Kidney (tissue), 14 donors: ENCODE data around the gene SLC5A10. TPM values are rescaled to one million over a fixed set of nuclear protein-coding genes. Genes with fewer than 3 reads are reported as not detected.
A peak's percentile ranks its signal among the peaks of the same experiment; 100 is the strongest.

Experiments used
- DNase-seq, 5 donors: peaks; one replicate each; pipeline ENCODE4 v3.0.0-alpha.2; 2013 to 2020
- FAIRE-seq: peaks from 2 replicates; lab custom pipeline; 2012; peaks lifted over from hg19 to GRCh38; lab: Jason Lieb, UNC
- H3K27ac ChIP-seq, 2 donors: one replicate each; pipeline ENCODE4 v1.7.0; 2013; ENCODE audit warnings: low read depth in 2 of 2, low read length in 2 of 2, inconsistent platforms in 1 of 2
- H3K27me3 ChIP-seq: one replicate; pipeline ENCODE4 v1.7.1; 2013; ENCODE audit warnings: low read length, inconsistent platforms; ENCODE audit not compliant: control insufficient read depth, insufficient read depth
- H3K36me3 ChIP-seq, 3 donors: one replicate each; pipeline versions ENCODE4 v1.7.0 to v1.7.1; 2013; ENCODE audit warnings: low read length in 3 of 3, control low read depth in 1 of 3, inconsistent platforms in 1 of 3; ENCODE audit not compliant: insufficient read depth in 3 of 3, control insufficient read depth in 2 of 3
- H3K4me1 ChIP-seq, 3 donors: one replicate each; pipeline versions ENCODE4 v1.7.0 to v1.7.1; 2013; ENCODE audit warnings: low read length in 3 of 3, inconsistent platforms in 1 of 3, low read depth in 1 of 3; ENCODE audit not compliant: control insufficient read depth in 2 of 3, insufficient read depth in 2 of 3
- H3K4me3 ChIP-seq, 3 donors: one replicate each; pipeline versions ENCODE4 v1.7.0 to v1.8.1; 2013; ENCODE audit warnings: low read length in 3 of 3, control low read depth in 1 of 3, inconsistent platforms in 1 of 3
- H3K9ac ChIP-seq, 3 donors: one replicate each; pipeline versions ENCODE4 v1.7.0 to v1.7.1; 2013; ENCODE audit warnings: low read length in 3 of 3, control low read depth in 1 of 3, inconsistent platforms in 1 of 3
- H3K9me3 ChIP-seq, 3 donors: one replicate each; pipeline versions ENCODE4 v1.7.0 to v1.7.1; 2013; ENCODE audit warnings: low read length in 3 of 3, control low read depth in 1 of 3, inconsistent platforms in 1 of 3; ENCODE audit not compliant: control insufficient read depth in 2 of 3, insufficient read depth in 1 of 3
- CTCF ChIP-seq: IDR thresholded peaks from 3 replicates; pipeline ENCODE4 v1.5.1; 2012; ENCODE audit warnings: mild to moderate bottlenecking, moderate library complexity, borderline replicate concordance; ENCODE audit not compliant: insufficient read depth; ENCODE audit errors: extremely low read depth
- intact Hi-C: fragments of 100-400 bp; cut with DNase I; formaldehyde crosslinking; loops from one replicate; pipeline ENCODE4 v1.11.1; 2022
- polyA plus RNA-seq: library from polyadenylated mRNA; stranded (reverse); fragments of 350-450 nt; fragmentation: Illumina TruSeq; extraction: RNeasy Lipid Tissue Mini Kit (QIAGEN cat#74804); gene quantifications from one replicate; pipeline ENCODE4 v1.2.3, GENCODE V29; 2014; ENCODE audit warnings: low read depth, low replicate concordance; ENCODE audit not compliant: insufficient read depth
- total RNA-seq: library from RNA; stranded (reverse); fragmentation: NEBNext Ultra II Directional; extraction: Animal tissue kit (Norgen Biotek cat#: 25700); gene quantifications from one replicate; pipeline ENCODE4 v1.2.1, GENCODE V29; 2021
- donor health status: control.
- donor health status: control.
- donor health status: control.
- donor health status: control.
- donor health status: control.
- donor health status: DM: yes; HTN: yes; CAD: no.
- donor health status: Normal renal cell carcinoma (clear cell type).

Gene SLC5A10
- total and polyA plus RNA-seq, 2 donors from 2014 or later, result 9.7 to 16.5 TPM

GRCh38 chr17:18966831-18967624 is 15.1 kb downstream of the SLC5A10 start:
- H3K4me1 ChIP-seq, result peaks cover 0 to 3% (median 0%) of the 10 kb centered on the region in 3 donors
- intact Hi-C loops, result no loop called here
- no peaks in the 10 kb centered on the region for H3K27me3 ChIP-seq
- H3K36me3 ChIP-seq, result peaks cover 0 to 4% (median 0%) of the 10 kb centered on the region in 3 donors
- DNase-seq (peak in 3 of 5 donors; percentile 79 to 86 (median 82)), FAIRE-seq (no peak)
- H3K4me3 ChIP-seq, result no peak overlapping the region
- no peak overlapping the region for H3K27ac ChIP-seq
- no peak for TF ChIP-seq CTCF
- H3K9me3 ChIP-seq, result no peaks in the 10 kb centered on the region
- H3K9ac ChIP-seq, result no peak overlapping the region

GRCh38 chr17:18967916-18968315 is 16.0 kb downstream of the SLC5A10 start:
- Histone ChIP-seq H3K4me3 (no peak overlapping the region), H3K4me1 (peaks cover 0 to 3% (median 0%) of the 10 kb centered on the region in 3 donors), H3K27me3 (no peaks in the 10 kb centered on the region), H3K9ac (no peak overlapping the region), H3K9me3 (no peaks in the 10 kb centered on the region), H3K36me3 (peaks cover 0 to 4% (median 0%) of the 10 kb centered on the region in 3 donors), H3K27ac (no peak overlapping the region)
- DNase-seq (no peak), FAIRE-seq (no peak)
- no peak for TF ChIP-seq CTCF
- intact Hi-C loops, result no loop called here

DNA sequence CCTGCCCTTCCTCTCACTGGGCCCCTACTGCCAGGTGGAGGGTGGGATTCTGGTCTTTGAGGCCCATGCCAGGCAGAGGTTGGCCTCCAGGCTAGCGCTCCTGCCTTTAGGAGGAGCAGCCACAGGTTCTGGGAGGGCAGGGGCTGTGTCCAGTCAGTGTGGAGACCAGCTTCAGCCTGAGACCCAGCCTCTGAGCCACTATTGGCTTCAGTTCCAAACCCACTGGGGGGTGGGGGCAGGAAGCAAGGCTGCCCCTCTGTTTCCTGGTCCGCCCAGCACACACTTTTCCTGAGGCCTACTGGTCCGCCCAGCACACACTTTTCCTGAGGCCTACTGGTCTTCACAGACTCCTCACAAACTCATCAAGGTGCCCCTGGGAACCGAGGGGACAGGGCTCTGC is 16.4 kb downstream of the SLC5A10 start:
- no peak for TF ChIP-seq CTCF
- H3K4me1 ChIP-seq, result peaks cover 0 to 3% (median 0%) of the 10 kb centered on the region in 3 donors
- H3K36me3 ChIP-seq, result peaks cover 0 to 4% (median 0%) of the 10 kb centered on the region in 3 donors
- H3K9ac ChIP-seq, result no peak overlapping the region
- H3K9me3 ChIP-seq, result no peaks in the 10 kb centered on the region
- DNase-seq, result peak in 1 of 5 donors; percentile 48
- no peak overlapping the region for H3K27ac ChIP-seq
- intact Hi-C loops, result no loop called here
- no peak for FAIRE-seq
- no peak overlapping the region for H3K4me3 ChIP-seq
- no peaks in the 10 kb centered on the region for H3K27me3 ChIP-seq
